Neural cell (in vitro differentiated cells): ENCODE results near the gene IL17RB. TPM values are rescaled to one million over a fixed set of nuclear protein-coding genes. Genes with fewer than 3 reads are reported as not detected.

Experiments
- H2AFZ ChIP-seq: fragments of 200-600, 300-800 bp; sonication (generic), shearing (Covaris generic); 2 replicates; pipeline ENCODE4 v1.6.0; 2014; ENCODE audit warnings: low read depth, mild to moderate bottlenecking, antibody characterized with exemption, low read length, moderate library complexity
- H3F3A ChIP-seq: fragments of 200-600 bp; shearing (Covaris generic); 2 replicates; pipeline ENCODE4 v1.6.1; 2016; ENCODE audit warnings: mild to moderate bottlenecking, moderate library complexity, mixed read lengths, antibody characterized with exemption, low read length; ENCODE audit not compliant: insufficient read depth, poor library complexity, severe bottlenecking
- H3K27ac ChIP-seq: fragments of 200-600, 300-800 bp; sonication (generic), shearing (Covaris generic); 2 replicates; pipeline ENCODE4 v1.5.1; 2014; ENCODE audit warnings: mild to moderate bottlenecking, low read length, moderate library complexity
- H3K27me3 ChIP-seq: fragments of 300-800, 200-600 bp; sonication (generic), shearing (Covaris generic); 2 replicates; pipeline ENCODE4 v1.6.0; 2014; ENCODE audit warnings: mild to moderate bottlenecking, low read depth, low read length, moderate library complexity; ENCODE audit not compliant: insufficient read depth
- H3K36me3 ChIP-seq: fragments of 300-800, 200-600 bp; sonication (generic), shearing (Covaris generic); 2 replicates; pipeline ENCODE4 v1.5.1; 2014; ENCODE audit warnings: mild to moderate bottlenecking, antibody characterized with exemption, low read length, moderate library complexity; ENCODE audit not compliant: insufficient read depth
- H3K4me2 ChIP-seq: fragments of 300-800, 200-600 bp; sonication (generic), shearing (Covaris generic); 2 replicates; pipeline ENCODE4 v1.6.0; 2014; ENCODE audit warnings: mild to moderate bottlenecking, low read length
- H3K4me3 ChIP-seq: fragments of 300-800, 200-600 bp; sonication (generic), shearing (Covaris generic); 2 replicates; pipeline ENCODE4 v1.5.1; 2014; ENCODE audit warnings: mild to moderate bottlenecking, low read length, moderate library complexity
- H3K79me2 ChIP-seq: fragments of 200-600 bp; shearing (Covaris generic); replicated peaks from 2 replicates; pipeline ENCODE4 v1.6.0; 2014; ENCODE audit warnings: mild to moderate bottlenecking, low read length, moderate library complexity; ENCODE audit not compliant: insufficient read depth
- H3K9ac ChIP-seq: fragments of 300-800, 200-600 bp; sonication (generic), shearing (Covaris generic); 2 replicates; pipeline ENCODE4 v1.6.1; 2016; ENCODE audit warnings: mild to moderate bottlenecking, low read length, mixed read lengths
- H3K9me2 ChIP-seq: fragments of 200-600 bp; shearing (Covaris generic); 2 replicates; pipeline ENCODE4 v1.6.1; 2016; ENCODE audit warnings: mild to moderate bottlenecking, low read length, mixed read lengths; ENCODE audit not compliant: insufficient read depth
- H3K9me3 ChIP-seq: fragments of 200-600, 300-800 bp; sonication (generic), shearing (Covaris generic); 2 replicates; pipeline ENCODE4 v1.6.1; 2016; ENCODE audit warnings: mild to moderate bottlenecking, mixed run types, low read length, moderate library complexity, mixed read lengths
- H4K20me1 ChIP-seq: fragments of 200-600 bp; shearing (Covaris generic); 2 replicates; pipeline ENCODE4 v1.6.1; 2016; ENCODE audit warnings: mild to moderate bottlenecking, mixed run types; ENCODE audit not compliant: insufficient read depth
- EP300 ChIP-seq: fragments of 450-650 bp; conservative IDR thresholded peaks from 2 replicates; pipeline ENCODE4 v1.6.1; 2014; ENCODE audit warnings: antibody characterized with exemption, mild to moderate bottlenecking, moderate library complexity; ENCODE audit not compliant: poor library complexity, severe bottlenecking
- EZH2 ChIP-seq: fragments of 200-600, 300-800 bp; shearing (Covaris generic), sonication (generic); IDR thresholded peaks from 2 replicates; pipeline ENCODE4 v1.6.1; 2014; ENCODE audit warnings: antibody characterized with exemption, low read length, borderline replicate concordance, mild to moderate bottlenecking; ENCODE audit not compliant: insufficient read depth, poor library complexity, severe bottlenecking
- MXI1 ChIP-seq: fragments of 450-650 bp; conservative IDR thresholded peaks from 2 replicates; pipeline ENCODE4 v1.6.1; 2014; ENCODE audit warnings: antibody characterized with exemption, mild to moderate bottlenecking; ENCODE audit not compliant: poor library complexity, severe bottlenecking
- POLR2AphosphoS5 ChIP-seq: IDR thresholded peaks from 2 replicates; pipeline ENCODE4 v1.6.1; 2012
- RAD21 ChIP-seq: fragments of 450-650 bp; conservative IDR thresholded peaks from 2 replicates; pipeline ENCODE4 v1.6.1; 2014; ENCODE audit warnings: antibody characterized with exemption, mild to moderate bottlenecking, moderate library complexity
- SMC3 ChIP-seq: fragments of 450-650 bp; conservative IDR thresholded peaks from 2 replicates; pipeline ENCODE4 v1.6.1; 2014; ENCODE audit warnings: antibody characterized with exemption, mild to moderate bottlenecking, moderate library complexity; ENCODE audit not compliant: poor library complexity
- TAF1 ChIP-seq: IDR thresholded peaks from 2 replicates; pipeline ENCODE4 v1.6.1; 2012; ENCODE audit warnings: low read depth
- polyA plus RNA-seq: library from polyadenylated mRNA; depleted of rRNA; stranded (reverse); fragments of >200 nt; gene quantifications from 2 replicates; pipeline ENCODE4 v1.2.3, GENCODE V29; 2014
- TF ChIP-seq, protein P1 (sequence below): fragments of 450-650 bp; IDR thresholded peaks from 2 replicates; pipeline ENCODE4 v1.5.1; 2014; ENCODE audit warnings: antibody characterized with exemption, mild to moderate bottlenecking, moderate library complexity; ENCODE audit not compliant: poor library complexity, severe bottlenecking
- TF ChIP-seq, protein P2 (sequence below): IDR thresholded peaks from 2 replicates; pipeline ENCODE4 v1.6.1; 2012; ENCODE audit warnings: borderline replicate concordance

The IL17RB gene
- polyA plus RNA-seq, 1 donor from 2014 or later, result 0.83 TPM

DNA sequence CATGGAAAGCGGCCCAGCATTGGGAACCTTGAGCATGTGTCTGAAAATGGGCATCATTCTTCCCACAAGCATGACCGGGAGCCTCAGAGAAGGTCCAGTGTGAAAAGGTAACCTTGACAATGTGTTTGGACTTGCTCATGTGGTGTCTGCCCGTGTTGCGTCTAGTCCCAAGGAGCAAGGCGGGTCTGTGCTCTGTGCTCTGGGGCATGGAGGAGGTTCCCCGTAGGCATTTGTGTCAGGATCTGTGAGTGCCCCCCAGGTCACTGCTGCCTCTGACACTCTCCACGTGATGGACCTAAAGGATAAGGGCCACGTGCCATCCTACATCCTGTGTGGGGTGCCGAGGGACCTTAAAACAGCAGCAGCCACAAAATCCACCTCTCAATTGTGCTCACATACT lies 45.0 kb upstream of the IL17RB start:
- H3K4me2 ChIP-seq, result no peak overlapping the region
- H2AFZ ChIP-seq, result no peak overlapping the region
- H3K79me2 ChIP-seq, result no peaks in the 10 kb centered on the region
- H3K27me3 ChIP-seq, result no peaks in the 10 kb centered on the region
- TF ChIP-seq EZH2 (no peak), RAD21 (no peak), POLR2AphosphoS5 (no peak), TAF1 (no peak), MXI1 (no peak), SMC3 (no peak), EP300 (no peak)
- TF ChIP-seq, protein P1, sequence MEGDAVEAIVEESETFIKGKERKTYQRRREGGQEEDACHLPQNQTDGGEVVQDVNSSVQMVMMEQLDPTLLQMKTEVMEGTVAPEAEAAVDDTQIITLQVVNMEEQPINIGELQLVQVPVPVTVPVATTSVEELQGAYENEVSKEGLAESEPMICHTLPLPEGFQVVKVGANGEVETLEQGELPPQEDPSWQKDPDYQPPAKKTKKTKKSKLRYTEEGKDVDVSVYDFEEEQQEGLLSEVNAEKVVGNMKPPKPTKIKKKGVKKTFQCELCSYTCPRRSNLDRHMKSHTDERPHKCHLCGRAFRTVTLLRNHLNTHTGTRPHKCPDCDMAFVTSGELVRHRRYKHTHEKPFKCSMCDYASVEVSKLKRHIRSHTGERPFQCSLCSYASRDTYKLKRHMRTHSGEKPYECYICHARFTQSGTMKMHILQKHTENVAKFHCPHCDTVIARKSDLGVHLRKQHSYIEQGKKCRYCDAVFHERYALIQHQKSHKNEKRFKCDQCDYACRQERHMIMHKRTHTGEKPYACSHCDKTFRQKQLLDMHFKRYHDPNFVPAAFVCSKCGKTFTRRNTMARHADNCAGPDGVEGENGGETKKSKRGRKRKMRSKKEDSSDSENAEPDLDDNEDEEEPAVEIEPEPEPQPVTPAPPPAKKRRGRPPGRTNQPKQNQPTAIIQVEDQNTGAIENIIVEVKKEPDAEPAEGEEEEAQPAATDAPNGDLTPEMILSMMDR, result no peak
- TF ChIP-seq, protein P2, sequence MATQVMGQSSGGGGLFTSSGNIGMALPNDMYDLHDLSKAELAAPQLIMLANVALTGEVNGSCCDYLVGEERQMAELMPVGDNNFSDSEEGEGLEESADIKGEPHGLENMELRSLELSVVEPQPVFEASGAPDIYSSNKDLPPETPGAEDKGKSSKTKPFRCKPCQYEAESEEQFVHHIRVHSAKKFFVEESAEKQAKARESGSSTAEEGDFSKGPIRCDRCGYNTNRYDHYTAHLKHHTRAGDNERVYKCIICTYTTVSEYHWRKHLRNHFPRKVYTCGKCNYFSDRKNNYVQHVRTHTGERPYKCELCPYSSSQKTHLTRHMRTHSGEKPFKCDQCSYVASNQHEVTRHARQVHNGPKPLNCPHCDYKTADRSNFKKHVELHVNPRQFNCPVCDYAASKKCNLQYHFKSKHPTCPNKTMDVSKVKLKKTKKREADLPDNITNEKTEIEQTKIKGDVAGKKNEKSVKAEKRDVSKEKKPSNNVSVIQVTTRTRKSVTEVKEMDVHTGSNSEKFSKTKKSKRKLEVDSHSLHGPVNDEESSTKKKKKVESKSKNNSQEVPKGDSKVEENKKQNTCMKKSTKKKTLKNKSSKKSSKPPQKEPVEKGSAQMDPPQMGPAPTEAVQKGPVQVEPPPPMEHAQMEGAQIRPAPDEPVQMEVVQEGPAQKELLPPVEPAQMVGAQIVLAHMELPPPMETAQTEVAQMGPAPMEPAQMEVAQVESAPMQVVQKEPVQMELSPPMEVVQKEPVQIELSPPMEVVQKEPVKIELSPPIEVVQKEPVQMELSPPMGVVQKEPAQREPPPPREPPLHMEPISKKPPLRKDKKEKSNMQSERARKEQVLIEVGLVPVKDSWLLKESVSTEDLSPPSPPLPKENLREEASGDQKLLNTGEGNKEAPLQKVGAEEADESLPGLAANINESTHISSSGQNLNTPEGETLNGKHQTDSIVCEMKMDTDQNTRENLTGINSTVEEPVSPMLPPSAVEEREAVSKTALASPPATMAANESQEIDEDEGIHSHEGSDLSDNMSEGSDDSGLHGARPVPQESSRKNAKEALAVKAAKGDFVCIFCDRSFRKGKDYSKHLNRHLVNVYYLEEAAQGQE, result no peak
- H3K27ac ChIP-seq, result no peak overlapping the region
- H3F3A ChIP-seq, result no peaks in the 10 kb centered on the region
- H3K9me3 ChIP-seq, result no peaks in the 10 kb centered on the region
- H3K4me3 ChIP-seq, result no peak overlapping the region
- no peaks in the 10 kb centered on the region for H3K36me3 ChIP-seq
- no peaks in the 10 kb centered on the region for H4K20me1 ChIP-seq
- no peak overlapping the region for H3K9ac ChIP-seq
- H3K9me2 ChIP-seq, result no peaks in the 10 kb centered on the region

- no peak overlapping the region for H3K4me2 ChIP-seq
- H3K9me2 ChIP-seq, result no peaks in the 10 kb centered on the region
- H3K9me3 ChIP-seq, result no peaks in the 10 kb centered on the region
- TF ChIP-seq, protein P2, result no peak
- TF ChIP-seq EZH2 (no peak), EP300 (no peak), TAF1 (no peak), MXI1 (no peak), RAD21 (no peak), POLR2AphosphoS5 (no peak), SMC3 (no peak)
- TF ChIP-seq, protein P1, result no peak
- no peaks in the 10 kb centered on the region for H3K36me3 ChIP-seq
- no peaks in the 10 kb centered on the region for H3K79me2 ChIP-seq
- no peaks in the 10 kb centered on the region for H4K20me1 ChIP-seq
- no peaks in the 10 kb centered on the region for H3K27me3 ChIP-seq
- no peak overlapping the region for H3K27ac ChIP-seq
- H3K4me3 ChIP-seq, result no peak overlapping the region
- H3F3A ChIP-seq, result no peaks in the 10 kb centered on the region
- no peak overlapping the region for H3K9ac ChIP-seq
- no peak overlapping the region for H2AFZ ChIP-seq
Observed at GRCh38 chr3:53802256-53802880, 44.0 kb upstream of the IL17RB start.
